Panc1 (cell line): Measurements from ENCODE around the gene MAML3. TPM values are rescaled to one million over a fixed set of nuclear protein-coding genes. Genes with fewer than 3 reads are reported as not detected.

Source experiments
- ATAC-seq: fragments of 200-7000 bp; cut with Tn5 transposase; 2 replicates; pipeline ENCODE4 v1.9.1; 2020; ENCODE audit warnings: mild to moderate bottlenecking, moderate library complexity
- BruUV-seq: library from RNA; stranded (reverse); fragments of 400-500 nt; replicated peaks from 2 replicates; lab custom pipeline; 2021; lab: Mats Ljungman, UMichigan
- CTCF ChIA-PET: fragments of 300-600 bp; sonication (Branson Sonifier 250); formaldehyde crosslinking; loops from one replicate; lab custom pipeline; 2022; ENCODE audit warnings: antibody characterized with exemption; lab: Charles Lee
- POLR2A ChIA-PET: fragments of 300-600 bp; sonication (Branson Sonifier 250); formaldehyde crosslinking; loops from one replicate; lab custom pipeline; 2022; ENCODE audit warnings: antibody characterized with exemption; lab: Charles Lee
- DNase-seq: peaks from one replicate; pipeline ENCODE4 v3.0.0-alpha.2; 2010; ENCODE audit warnings: low read depth, low spot score
- H3K27ac ChIP-seq: 2 replicates; pipeline ENCODE4 v1.5.1; 2011; ENCODE audit warnings: mild to moderate bottlenecking, low read length, inconsistent platforms
- H3K27me3 ChIP-seq: fragments of 200-500 bp; sonication (Bioruptor generic); 2 replicates; pipeline ENCODE4 v1.6.0; 2014; ENCODE audit warnings: low read length, inconsistent platforms; ENCODE audit not compliant: control insufficient read depth, insufficient read depth
- H3K36me3 ChIP-seq: fragments of 200-500 bp; sonication (Bioruptor generic); 2 replicates; pipeline ENCODE4 v1.5.1; 2014; ENCODE audit warnings: inconsistent platforms, mild to moderate bottlenecking, low read length, moderate library complexity; ENCODE audit not compliant: control insufficient read depth, insufficient read depth
- H3K4me1 ChIP-seq: 2 replicates; pipeline ENCODE4 v1.5.1; 2011; ENCODE audit warnings: inconsistent platforms, mild to moderate bottlenecking, low read length, moderate library complexity; ENCODE audit not compliant: control insufficient read depth, insufficient read depth
- H3K4me3 ChIP-seq, 2 experiments: 2 replicates each; pipeline ENCODE4 v1.5.1; 2011 to 2012; ENCODE audit warnings: low read depth in 2 of 2, low read length in 2 of 2, mild to moderate bottlenecking in 2 of 2, inconsistent platforms in 1 of 2, moderate library complexity in 1 of 2
- H3K9me3 ChIP-seq: fragments of 200-500 bp; sonication (Bioruptor generic); 2 replicates; pipeline ENCODE4 v1.5.1; 2014; ENCODE audit warnings: low read depth, mild to moderate bottlenecking, inconsistent platforms, low read length, moderate library complexity; ENCODE audit not compliant: control insufficient read depth, insufficient read depth
- POLR2AphosphoS5 ChIP-seq: IDR thresholded peaks from 2 replicates; pipeline ENCODE4 v1.6.1; 2012; ENCODE audit warnings: mild to moderate bottlenecking, low read depth, low read length, moderate library complexity
- REST ChIP-seq, 2 experiments: IDR thresholded peaks; 2 replicates each; pipeline ENCODE4 v1.6.1; 2011 to 2012; ENCODE audit warnings: low read depth in 2 of 2, control low read depth in 1 of 2, low read length in 1 of 2, mild to moderate bottlenecking in 1 of 2, moderate library complexity in 1 of 2; ENCODE audit not compliant: insufficient read depth in 1 of 2
- SIN3A ChIP-seq: IDR thresholded peaks from 2 replicates; pipeline ENCODE4 v1.6.1; 2012; ENCODE audit warnings: low read depth, mild to moderate bottlenecking, low read length, moderate library complexity, borderline replicate concordance; ENCODE audit not compliant: insufficient read depth
- TCF7L2 ChIP-seq: IDR thresholded peaks from 2 replicates; pipeline ENCODE4 v1.6.1; 2011; ENCODE audit warnings: mild to moderate bottlenecking, low read depth, low read length, inconsistent platforms
- in situ Hi-C: cut with HindIII; loops from 2 replicates; pipeline ENCODE4 v1.10.0; 2016; ENCODE audit warnings: low sequenced_read_pairs, low pct_unique_long_range_greater_than_20kb
- intact Hi-C: fragments of 100-400 bp; cut with micrococcal nuclease; formaldehyde crosslinking; loops from one replicate; pipeline ENCODE4 v1.10.0; 2022; ENCODE audit not compliant: unreplicated experiment
- total RNA-seq: library from RNA; stranded (reverse); gene quantifications from one replicate; pipeline ENCODE4 v1.2.1, GENCODE V29; 2021; ENCODE audit not compliant: unreplicated experiment
- TF ChIP-seq, protein P1 (sequence below): fragments of 450-650 bp; IDR thresholded peaks from 2 replicates; pipeline ENCODE4 v1.5.1; 2017; ENCODE audit warnings: mild to moderate bottlenecking

The MAML3 gene
- total RNA-seq, 1 experiment from 2014 or later = 7.7 TPM

DNA sequence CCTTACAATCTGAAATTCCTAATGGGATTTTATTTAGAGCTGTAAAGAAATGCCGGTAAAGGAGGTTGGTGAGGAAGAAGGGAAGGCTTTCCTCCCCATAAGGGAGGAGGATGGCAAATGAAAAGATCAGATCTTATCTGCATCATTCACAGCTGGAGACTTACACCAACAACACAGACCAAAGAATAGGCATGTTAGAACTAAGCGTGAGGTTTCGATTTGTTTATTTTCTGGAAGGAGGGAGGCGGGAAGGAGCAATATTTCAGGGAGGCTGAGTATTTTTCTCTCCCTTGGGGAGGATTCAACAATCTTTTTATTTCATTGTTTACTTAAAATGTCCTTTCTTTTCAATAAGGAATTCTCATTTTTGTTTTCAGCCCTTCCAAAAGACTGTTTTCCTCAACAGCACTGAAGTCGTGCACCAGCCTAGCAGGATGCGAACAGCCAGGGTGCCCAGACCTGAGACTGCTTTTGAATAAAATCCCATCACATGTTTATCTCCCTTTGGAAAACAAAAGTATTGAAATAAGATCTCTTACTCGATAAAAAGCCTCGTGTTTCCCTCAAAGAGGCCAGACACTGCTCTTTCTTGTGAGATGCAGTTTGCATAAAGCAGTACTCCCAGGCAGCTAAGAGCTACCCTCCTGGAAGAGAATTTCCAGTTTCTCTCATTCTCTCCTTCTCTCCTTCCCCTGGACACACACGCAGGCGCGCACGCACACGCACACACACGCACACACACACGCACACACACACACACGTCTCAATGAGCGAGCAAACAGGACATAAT is 252.3 kb downstream of the MAML3 start:
- DNase-seq (no peak), ATAC-seq (no peak; the same call in 1 of the 2 replicates)
- intact Hi-C loops = no loop called here
- no peaks in the 10 kb centered on the region for H3K9me3 ChIP-seq
- peak overlapping the region; percentile 48; the same call in 1 of the 2 replicates for H3K27ac ChIP-seq
- TF ChIP-seq TCF7L2 (0 out of 2 replicates have a peak, but pooled peaks have one; percentile 27), POLR2AphosphoS5 (no peak)
- H3K36me3 ChIP-seq = no peaks in the 10 kb centered on the region
- no peaks in the 10 kb centered on the region for H3K27me3 ChIP-seq
- ChIA-PET CTCF (no interaction called here), POLR2A (interaction anchor here (0.7 kb wide), 1 partner anchor 193 kb away, joined by 3 read pairs; no protein-coding TSS in a partner anchor)
- H3K4me1 ChIP-seq = peaks cover 18% of the 10 kb centered on the region
- in situ Hi-C loops = no loop called here
- H3K4me3 ChIP-seq = no peak overlapping the region
- no TSS peak for BruUV-seq

DNA sequence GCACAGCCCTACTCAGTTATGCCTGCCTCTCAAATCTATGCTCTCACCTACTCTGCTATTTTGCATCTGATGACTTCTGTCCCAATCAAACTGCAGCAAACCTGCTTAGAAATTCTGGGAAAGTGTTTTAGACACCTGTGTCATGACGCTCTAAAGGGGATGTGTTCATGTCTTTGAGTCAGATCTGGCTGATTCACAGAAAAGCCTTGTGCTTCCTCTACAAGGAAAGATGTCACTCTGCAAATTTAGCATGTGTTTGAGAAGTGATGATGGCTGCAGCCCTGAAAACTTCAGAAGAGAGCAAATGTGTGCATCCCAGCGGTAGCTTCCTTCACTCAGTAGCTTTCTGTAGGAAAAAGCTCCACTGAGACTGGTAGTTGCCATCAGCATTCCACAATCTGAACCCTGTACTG is 253.0 kb downstream of the MAML3 start:
- intact Hi-C loops = no loop called here
- in situ Hi-C loops = no loop called here
- DNase-seq (no peak), ATAC-seq (no peak)
- H3K27me3 ChIP-seq = no peaks in the 10 kb centered on the region
- H3K27ac ChIP-seq = 0 out of 2 replicates have a peak overlapping the region, but pooled peaks have one; percentile 17
- ChIA-PET POLR2A (interaction anchor here (0.7 kb wide), 1 partner anchor 193 kb away, joined by 3 read pairs; no protein-coding TSS in a partner anchor), CTCF (no interaction called here)
- no peak for TF ChIP-seq REST (IDR thresholded peaks at IDR 0.05; ENCODE audit: insufficient read depth in 1 of 2, low read depth in 2 of 2, low read length in 1 of 2)
- TF ChIP-seq TCF7L2 = no peak
- no peak for TF ChIP-seq POLR2AphosphoS5
- TF ChIP-seq, protein P1, sequence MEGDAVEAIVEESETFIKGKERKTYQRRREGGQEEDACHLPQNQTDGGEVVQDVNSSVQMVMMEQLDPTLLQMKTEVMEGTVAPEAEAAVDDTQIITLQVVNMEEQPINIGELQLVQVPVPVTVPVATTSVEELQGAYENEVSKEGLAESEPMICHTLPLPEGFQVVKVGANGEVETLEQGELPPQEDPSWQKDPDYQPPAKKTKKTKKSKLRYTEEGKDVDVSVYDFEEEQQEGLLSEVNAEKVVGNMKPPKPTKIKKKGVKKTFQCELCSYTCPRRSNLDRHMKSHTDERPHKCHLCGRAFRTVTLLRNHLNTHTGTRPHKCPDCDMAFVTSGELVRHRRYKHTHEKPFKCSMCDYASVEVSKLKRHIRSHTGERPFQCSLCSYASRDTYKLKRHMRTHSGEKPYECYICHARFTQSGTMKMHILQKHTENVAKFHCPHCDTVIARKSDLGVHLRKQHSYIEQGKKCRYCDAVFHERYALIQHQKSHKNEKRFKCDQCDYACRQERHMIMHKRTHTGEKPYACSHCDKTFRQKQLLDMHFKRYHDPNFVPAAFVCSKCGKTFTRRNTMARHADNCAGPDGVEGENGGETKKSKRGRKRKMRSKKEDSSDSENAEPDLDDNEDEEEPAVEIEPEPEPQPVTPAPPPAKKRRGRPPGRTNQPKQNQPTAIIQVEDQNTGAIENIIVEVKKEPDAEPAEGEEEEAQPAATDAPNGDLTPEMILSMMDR = no peak
- no peak for TF ChIP-seq SIN3A
- H3K9me3 ChIP-seq = no peaks in the 10 kb centered on the region
- no peak overlapping the region for H3K4me3 ChIP-seq
- BruUV-seq = no TSS peak
- H3K4me1 ChIP-seq = peaks cover 18% of the 10 kb centered on the region
- H3K36me3 ChIP-seq = no peaks in the 10 kb centered on the region

GRCh38 chr4:139899346-139899745 is 254.6 kb downstream of the MAML3 start:
- Histone ChIP-seq H3K27ac (no peak overlapping the region), H3K4me1 (peaks cover 18% of the 10 kb centered on the region), H3K4me3 (no peak overlapping the region), H3K9me3 (no peaks in the 10 kb centered on the region), H3K36me3 (no peaks in the 10 kb centered on the region), H3K27me3 (no peaks in the 10 kb centered on the region)
- intact Hi-C loops = no loop called here
- TF ChIP-seq REST (IDR thresholded peaks at IDR 0.05; ENCODE audit: insufficient read depth in 1 of 2, low read depth in 2 of 2, low read length in 1 of 2) = no peak
- no peak for TF ChIP-seq TCF7L2
- TF ChIP-seq POLR2AphosphoS5 = no peak
- TF ChIP-seq, protein P1 = no peak
- no peak for TF ChIP-seq SIN3A
- ATAC-seq (no peak), DNase-seq (no peak)
- ChIA-PET CTCF (no interaction called here), POLR2A (no interaction called here)
- no TSS peak for BruUV-seq
- in situ Hi-C loops = no loop called here
